GM15510 (cell line): ENCODE results near the gene PTH2R.

Source experiments
- POLR2A ChIP-seq: IDR thresholded peaks from 3 replicates; pipeline ENCODE4 v1.6.1; 2011; ENCODE audit warnings: borderline replicate concordance; ENCODE audit not compliant: insufficient read length; ENCODE audit errors: extremely low read depth

PTH2R gene, protein sequence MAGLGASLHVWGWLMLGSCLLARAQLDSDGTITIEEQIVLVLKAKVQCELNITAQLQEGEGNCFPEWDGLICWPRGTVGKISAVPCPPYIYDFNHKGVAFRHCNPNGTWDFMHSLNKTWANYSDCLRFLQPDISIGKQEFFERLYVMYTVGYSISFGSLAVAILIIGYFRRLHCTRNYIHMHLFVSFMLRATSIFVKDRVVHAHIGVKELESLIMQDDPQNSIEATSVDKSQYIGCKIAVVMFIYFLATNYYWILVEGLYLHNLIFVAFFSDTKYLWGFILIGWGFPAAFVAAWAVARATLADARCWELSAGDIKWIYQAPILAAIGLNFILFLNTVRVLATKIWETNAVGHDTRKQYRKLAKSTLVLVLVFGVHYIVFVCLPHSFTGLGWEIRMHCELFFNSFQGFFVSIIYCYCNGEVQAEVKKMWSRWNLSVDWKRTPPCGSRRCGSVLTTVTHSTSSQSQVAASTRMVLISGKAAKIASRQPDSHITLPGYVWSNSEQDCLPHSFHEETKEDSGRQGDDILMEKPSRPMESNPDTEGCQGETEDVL

GRCh38 chr2:208406474-208407451 lies at the start of gene PTH2R:
Gene PTH2R (plus strand): TSS chr2:208406792. CDS start chr2:208407044, 252 bp downstream.
- TF ChIP-seq POLR2A = no peak

GRCh38 chr2:208356846-208357574 lies 49.6 kb upstream of the PTH2R start:
- TF ChIP-seq POLR2A = no peak

- no peak for TF ChIP-seq POLR2A
Measured at GRCh38 chr2:208358758-208359631, 47.6 kb upstream of the PTH2R start.

DNA sequence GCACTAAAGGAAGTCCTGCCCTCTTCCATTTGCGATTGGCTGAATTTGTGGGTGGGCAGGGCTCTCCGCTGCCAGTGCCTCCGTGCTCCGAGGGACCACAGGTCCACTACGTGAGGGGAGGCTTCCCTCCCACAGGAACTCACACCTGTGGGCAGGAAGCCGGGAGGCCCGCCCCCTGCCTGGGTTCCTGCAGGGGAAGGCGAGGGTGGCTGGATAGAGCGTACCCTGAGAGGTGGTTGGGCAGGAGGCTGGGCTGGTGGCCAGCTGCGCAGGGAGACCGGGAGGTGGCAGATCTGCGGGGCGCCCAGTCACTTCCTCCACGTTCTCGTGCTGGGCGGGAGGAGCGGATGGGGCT lies 47.0 kb upstream of the PTH2R start:
- no peak for TF ChIP-seq POLR2A

DNA sequence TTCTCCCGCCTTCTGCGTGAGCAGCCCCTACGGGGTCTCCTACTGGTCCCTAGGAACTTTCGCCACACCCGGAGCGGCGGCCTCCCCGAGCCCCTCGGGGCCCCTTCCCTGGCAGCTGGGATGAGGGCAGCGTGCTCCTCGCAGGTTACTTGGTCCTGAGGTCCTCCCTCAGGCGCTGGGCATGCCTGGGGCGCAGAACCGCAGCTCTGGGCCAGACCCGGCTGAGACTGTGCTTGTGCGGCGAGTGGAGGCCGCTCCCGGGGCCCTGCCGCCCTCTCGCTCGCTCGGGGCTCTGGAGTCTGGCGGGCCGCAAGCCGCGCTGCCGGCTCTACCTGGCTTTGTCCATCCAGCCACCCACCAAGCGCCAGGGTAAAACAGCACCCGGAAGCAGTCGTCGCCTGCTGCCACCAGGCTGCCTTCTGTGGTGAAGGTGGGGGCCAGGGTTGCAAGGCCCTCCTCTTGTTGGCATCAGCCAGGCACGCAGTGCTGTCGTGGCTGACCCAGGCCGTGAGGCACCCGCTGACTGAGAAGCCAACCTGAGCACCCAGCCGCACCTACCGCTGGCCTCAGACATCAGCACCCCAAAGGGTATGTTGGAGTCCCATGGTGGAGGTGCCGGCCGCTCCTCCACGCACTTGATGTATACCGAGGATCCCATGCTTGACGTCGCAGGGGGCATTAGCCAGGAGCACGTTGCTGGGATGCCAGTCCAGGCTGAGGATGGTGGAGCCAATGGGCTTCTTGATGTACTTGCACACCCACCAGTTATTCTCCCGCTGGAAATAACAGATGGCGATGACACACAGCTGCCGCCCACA lies 46.1 kb upstream of the PTH2R start:
- no peak for TF ChIP-seq POLR2A

- no peak for TF ChIP-seq POLR2A
Measured at GRCh38 chr2:208361077-208361441, 45.5 kb upstream of the PTH2R start.

DNA sequence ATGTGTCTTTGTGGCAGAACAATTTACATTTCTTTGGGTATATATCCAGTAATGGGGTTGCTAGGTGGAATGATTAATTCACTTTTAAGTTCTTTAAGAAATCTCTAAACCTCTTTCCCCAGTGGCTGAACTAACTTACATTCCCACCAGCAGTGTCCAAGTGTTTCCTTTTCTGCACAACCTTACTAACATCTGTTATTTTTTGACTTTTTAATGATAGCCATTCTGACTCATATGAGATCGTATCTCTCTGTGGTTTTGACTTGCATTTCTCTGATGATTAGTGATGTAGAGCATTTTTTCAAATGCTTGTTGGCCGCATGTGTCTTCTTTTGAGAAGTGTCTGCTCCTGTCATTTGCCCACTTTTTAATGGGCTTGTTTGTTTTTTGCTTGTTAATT lies 43.1 kb upstream of the PTH2R start:
- TF ChIP-seq POLR2A = no peak

DNA sequence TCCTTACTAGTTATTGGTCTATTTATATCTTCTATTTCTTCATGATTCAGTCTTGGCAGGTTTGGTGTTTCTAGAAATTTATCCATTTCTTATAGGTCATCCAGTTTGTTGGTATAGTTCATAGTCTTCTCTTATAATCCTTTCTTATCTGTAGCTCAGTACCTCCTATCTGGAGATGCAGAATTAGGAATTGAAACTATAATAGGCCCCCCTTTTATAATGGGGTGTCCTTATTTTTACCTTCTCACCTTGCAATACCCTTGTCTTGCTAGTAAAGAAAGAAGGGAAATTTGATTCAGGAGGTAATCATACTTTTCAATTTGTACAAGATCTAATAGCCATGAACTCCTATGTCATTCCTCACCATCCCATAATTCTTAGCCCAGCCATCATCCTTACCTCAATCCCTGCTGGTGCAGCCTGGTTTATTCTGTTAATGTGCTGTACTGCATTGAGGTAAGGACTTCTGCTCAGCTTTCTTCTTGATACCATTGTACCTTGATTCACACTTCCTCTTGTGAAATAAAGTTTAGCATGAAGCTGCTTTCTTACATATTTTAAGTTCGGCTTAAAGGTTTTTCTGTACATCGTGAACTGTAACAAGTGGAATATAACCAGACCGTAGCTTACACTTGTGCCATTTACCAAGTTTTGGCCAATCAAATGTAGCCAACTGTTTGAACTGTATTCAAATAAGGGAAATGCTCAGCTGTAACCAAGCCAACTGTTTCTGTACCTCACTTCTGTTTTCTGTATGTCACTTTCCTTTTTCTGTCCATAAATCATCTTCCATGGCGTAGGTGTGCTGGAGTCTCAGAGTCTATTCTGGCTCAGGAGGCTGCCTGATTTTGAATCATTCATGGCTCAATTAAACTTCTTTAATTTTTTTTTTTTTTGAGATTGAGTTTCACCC lies 40.1 kb upstream of the PTH2R start:
- TF ChIP-seq POLR2A = no peak

DNA sequence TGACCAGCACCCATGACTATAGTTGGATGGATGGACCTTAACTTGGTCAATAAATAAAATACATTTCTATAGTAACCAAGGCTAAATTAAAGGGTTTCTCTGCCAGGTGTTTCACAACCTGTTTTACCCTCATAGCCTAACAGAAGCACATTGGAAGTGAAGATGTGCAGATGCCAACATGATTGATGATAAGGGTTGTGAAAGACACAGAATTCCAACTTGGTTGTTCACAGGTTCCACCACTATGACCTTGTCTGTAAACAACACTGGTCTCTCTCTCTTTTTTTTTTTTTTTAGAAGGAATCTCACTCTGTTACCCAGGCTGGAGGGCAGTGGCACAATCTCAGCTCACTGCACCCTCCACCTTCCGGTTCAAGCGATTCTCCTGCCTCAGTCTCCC lies 37.5 kb upstream of the PTH2R start:
- no peak for TF ChIP-seq POLR2A

GRCh38 chr2:208370881-208371633 lies 35.5 kb upstream of the PTH2R start:
- no peak for TF ChIP-seq POLR2A

DNA sequence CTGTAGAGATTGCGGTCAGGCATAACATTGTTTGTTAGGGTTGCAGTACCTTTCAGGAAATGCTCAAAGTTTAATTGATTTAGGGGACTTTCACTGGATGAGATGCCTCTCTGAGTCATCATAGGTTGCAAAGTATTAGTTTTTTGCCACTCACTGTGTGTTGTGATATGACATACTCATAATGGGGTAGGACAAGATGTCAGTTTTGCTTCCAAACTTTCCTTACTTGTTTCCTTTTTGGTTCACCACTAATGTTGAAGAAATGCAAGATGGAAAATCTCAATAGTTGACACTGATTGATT lies 35.0 kb upstream of the PTH2R start:
- no peak for TF ChIP-seq POLR2A
